Measurements from ENCODE around the gene PPAT.

The PPAT gene

GRCh38 chr4:56434599-56435139, 746 bp downstream of the PPAT start:
- no peak for DNase-seq (ENCODE audit: low read depth in 2 of 2)

GRCh38 chr4:56433280-56433679, 2.1 kb downstream of the PPAT start:
- DNase-seq (ENCODE audit: low read depth in 2 of 2), result no peak

- DNase-seq (ENCODE audit: low read depth in 2 of 2), result no peak
These were observed 5.2 kb downstream of the PPAT start for GRCh38 chr4:56430203-56430602.

GRCh38 chr4:56427179-56427578, 8.2 kb downstream of the PPAT start:
- no peak for DNase-seq (ENCODE audit: low read depth in 2 of 2)

GRCh38 chr4:56426273-56426672, 9.1 kb downstream of the PPAT start:
- no peak for DNase-seq (ENCODE audit: low read depth in 2 of 2)

GRCh38 chr4:56425518-56425917, 9.9 kb downstream of the PPAT start:
- no peak for DNase-seq (ENCODE audit: low read depth in 2 of 2)

- DNase-seq (ENCODE audit: low read depth in 2 of 2), result no peak
These were observed 10.5 kb downstream of the PPAT start for GRCh38 chr4:56424697-56425514.

GRCh38 chr4:56424176-56424575, 11.2 kb downstream of the PPAT start:
- DNase-seq (ENCODE audit: low read depth in 2 of 2), result no peak

- DNase-seq (ENCODE audit: low read depth in 2 of 2), result no peak
These were observed 18.0 kb downstream of the PPAT start for GRCh38 chr4:56417396-56417795.

GRCh38 chr4:56416349-56416748, 19.1 kb downstream of the PPAT start:
- no peak for DNase-seq (ENCODE audit: low read depth in 2 of 2)

GRCh38 chr4:56414135-56414670, 21.2 kb downstream of the PPAT start:
- no peak for DNase-seq (ENCODE audit: low read depth in 2 of 2)

- DNase-seq (ENCODE audit: low read depth in 2 of 2), result no peak
These were observed 25.0 kb downstream of the PPAT start for GRCh38 chr4:56410247-56411062.

- no peak for DNase-seq (ENCODE audit: low read depth in 2 of 2)
These were observed 25.8 kb downstream of the PPAT start for GRCh38 chr4:56409511-56410090.

- DNase-seq (ENCODE audit: low read depth in 2 of 2), result no peak
These were observed 26.4 kb downstream of the PPAT start for GRCh38 chr4:56408978-56409377.

GRCh38 chr4:56406151-56406550, 29.3 kb downstream of the PPAT start:
- no peak for DNase-seq (ENCODE audit: low read depth in 2 of 2)

- DNase-seq (ENCODE audit: low read depth in 2 of 2), result no peak
These were observed 30.4 kb downstream of the PPAT start for GRCh38 chr4:56405016-56405415.

GRCh38 chr4:56400560-56400959, 34.9 kb downstream of the PPAT start:
- no peak for DNase-seq (ENCODE audit: low read depth in 2 of 2)

- DNase-seq (ENCODE audit: low read depth in 2 of 2), result no peak
These were observed 44.1 kb downstream of the PPAT start for GRCh38 chr4:56391270-56391669.

GRCh38 chr4:56389558-56389957, 45.9 kb downstream of the PPAT start:
- DNase-seq (ENCODE audit: low read depth in 2 of 2), result no peak

GRCh38 chr4:56388306-56388705, 47.1 kb downstream of the PPAT start:
- no peak for DNase-seq (ENCODE audit: low read depth in 2 of 2)

- DNase-seq (ENCODE audit: low read depth in 2 of 2), result peak; percentile 88 to 91
These were observed 48.1 kb downstream of the PPAT start, which contains the start of gene AASDH for GRCh38 chr4:56387023-56388001. Gene AASDH, minus strand, starts transcription at chr4:56387491. Its CDS starts 3,192 bp downstream, at chr4:56384299.
